A673 (cell line): ENCODE data around the gene PCNX3. TPM values are rescaled to one million over a fixed set of nuclear protein-coding genes. Genes with fewer than 3 reads are reported as not detected.

Experiments used
- BruUV-seq: library from RNA; stranded (reverse); fragments of 400-500 nt; replicated peaks from 2 replicates; lab custom pipeline; 2021; lab: Mats Ljungman, UMichigan
- CTCF ChIA-PET: fragments of 300-600 bp; sonication (Branson Sonifier 250); formaldehyde crosslinking; loops from one replicate; lab custom pipeline; 2022; ENCODE audit warnings: antibody characterized with exemption; lab: Charles Lee
- POLR2A ChIA-PET: fragments of 300-600 bp; sonication (Branson Sonifier 250); formaldehyde crosslinking; loops from one replicate; lab custom pipeline; 2022; ENCODE audit warnings: antibody characterized with exemption; ENCODE audit not compliant: low non-redundant PET; lab: Charles Lee
- DNase-seq: peaks from one replicate; pipeline ENCODE4 v3.0.0-alpha.2; 2015; ENCODE audit warnings: low spot score
- H3K27ac ChIP-seq: fragments of 200-600 bp; sonication (generic); 2 replicates; pipeline ENCODE4 v1.5.1; 2016; ENCODE audit warnings: mixed run types, low read depth, mild to moderate bottlenecking, mixed read lengths, antibody characterized with exemption, low read length; ENCODE audit not compliant: poor library complexity, severe bottlenecking
- H3K27me3 ChIP-seq: fragments of 200-600 bp; sonication (generic); replicated peaks from 2 replicates; pipeline ENCODE4 v1.6.1; 2017; ENCODE audit warnings: mixed run types, low read depth, mild to moderate bottlenecking, mixed read lengths, antibody characterized with exemption, low read length; ENCODE audit not compliant: insufficient read depth, poor library complexity
- H3K36me3 ChIP-seq: fragments of 200-600 bp; sonication (generic); 2 replicates; pipeline ENCODE4 v1.6.1; 2016; ENCODE audit warnings: mixed run types, mild to moderate bottlenecking, mixed read lengths, antibody characterized with exemption, low read length; ENCODE audit not compliant: insufficient read depth, poor library complexity, severe bottlenecking
- H3K4me1 ChIP-seq: fragments of 200-600 bp; sonication (generic); 2 replicates; pipeline ENCODE4 v1.6.1; 2017; ENCODE audit warnings: mixed run types, mild to moderate bottlenecking, mixed read lengths, antibody characterized with exemption, low read length; ENCODE audit not compliant: insufficient read depth, poor library complexity, severe bottlenecking
- H3K4me3 ChIP-seq: fragments of 200-600 bp; sonication (generic); 2 replicates; pipeline ENCODE4 v1.5.1; 2016; ENCODE audit warnings: low read depth, mixed run types, mild to moderate bottlenecking, mixed read lengths, low read length; ENCODE audit not compliant: poor library complexity, severe bottlenecking
- H3K9me3 ChIP-seq: fragments of 200-600 bp; sonication (generic); 2 replicates; pipeline ENCODE4 v1.6.1; 2016; ENCODE audit warnings: mixed run types, low read depth, mild to moderate bottlenecking, mixed read lengths, antibody characterized with exemption, low read length; ENCODE audit not compliant: poor library complexity, severe bottlenecking
- EZH2 ChIP-seq: fragments of 200-600 bp; sonication (generic); IDR thresholded peaks from 2 replicates; pipeline ENCODE4 v1.6.1; 2017; ENCODE audit warnings: borderline replicate concordance, low read depth, mild to moderate bottlenecking, mixed read lengths, antibody characterized with exemption, low read length; ENCODE audit not compliant: poor library complexity, severe bottlenecking
- intact Hi-C: fragments of 100-400 bp; cut with micrococcal nuclease; formaldehyde crosslinking; loops from one replicate; pipeline ENCODE4 v1.10.0; 2022; ENCODE audit not compliant: unreplicated experiment
- total RNA-seq: library from RNA; stranded (reverse); gene quantifications from 2 replicates; pipeline ENCODE4 v1.2.3, GENCODE V29; 2021
- TF ChIP-seq, protein P1 (sequence below): fragments of 300-800, 200-600 bp; sonication (generic); conservative IDR thresholded peaks from 2 replicates; pipeline ENCODE4 v1.5.1; 2017; ENCODE audit warnings: low read depth, mild to moderate bottlenecking, antibody characterized with exemption, low read length, moderate library complexity, mixed read lengths

Gene PCNX3
- total RNA-seq, 1 experiment from 2014 or later: 68.0 TPM

DNA sequence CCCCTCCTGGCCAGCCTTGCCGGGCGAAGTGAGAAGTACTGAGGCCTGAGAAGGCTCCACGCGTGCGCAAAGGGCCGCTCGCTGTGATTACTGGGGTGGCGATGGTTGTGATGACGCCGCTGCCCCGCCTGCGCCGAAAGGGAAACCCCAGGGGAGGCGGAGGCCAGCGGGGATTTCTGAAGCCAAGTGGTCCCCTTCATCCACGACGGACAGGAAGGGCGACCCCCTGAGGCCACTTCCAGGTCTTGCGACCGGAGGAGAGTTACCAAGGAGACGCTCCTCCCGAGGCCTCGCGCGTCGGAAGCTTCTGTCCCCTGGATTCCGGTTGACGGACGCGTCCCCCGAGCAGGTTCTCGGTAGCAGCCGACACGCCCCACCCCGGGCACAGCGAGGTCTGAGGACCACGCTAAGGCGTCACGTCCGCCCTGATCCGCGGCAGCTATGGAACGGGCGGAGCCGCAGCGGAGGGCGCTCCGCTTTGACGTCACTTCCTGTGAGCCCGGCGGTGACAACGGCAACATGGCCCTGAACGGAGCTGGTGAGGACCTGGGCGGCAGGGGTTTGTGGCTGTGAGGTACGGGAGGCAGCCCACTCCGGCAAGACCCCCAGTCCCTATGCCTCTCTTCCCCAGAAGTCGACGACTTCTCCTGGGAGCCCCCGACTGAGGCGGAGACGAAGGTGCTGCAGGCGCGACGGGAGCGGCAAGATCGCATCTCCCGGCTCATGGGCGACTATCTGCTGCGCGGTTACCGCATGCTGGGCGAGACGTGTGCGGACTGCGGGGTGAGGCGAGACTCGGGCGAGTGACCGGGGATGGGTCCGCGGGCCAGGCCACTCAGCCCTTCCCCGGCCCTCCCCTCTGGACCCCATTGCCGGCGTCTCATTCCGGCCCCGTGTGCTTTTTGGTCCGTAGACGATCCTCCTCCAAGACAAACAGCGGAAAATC lies 45.3 kb upstream of the PCNX3 start, which contains the start of gene ZNRD2:
Gene ZNRD2, plus strand, starts transcription at position 505 of the 946 bp plus-strand sequence. Its CDS starts 15 bp downstream, at position 520.
- H3K4me1 ChIP-seq: peaks cover 28% of the 10 kb centered on the region
- ChIA-PET CTCF (interaction anchor here (0.6 to 2.2 kb wide), 5 partner anchors 10 to 1269 kb away, joined by 3 to 12 read pairs (median 3); no protein-coding TSS in a partner anchor), POLR2A (interaction anchor here (1.2 kb wide), 1 partner anchor 9 kb away, joined by 3 read pairs; no protein-coding TSS in a partner anchor)
- no peaks in the 10 kb centered on the region for H3K27me3 ChIP-seq
- BruUV-seq: no TSS peak
- DNase-seq: peak; percentile 100
- peak within 1 kb of the TSS; percentile 92 for H3K27ac ChIP-seq
- TF ChIP-seq EZH2: no peak
- TF ChIP-seq, protein P1, sequence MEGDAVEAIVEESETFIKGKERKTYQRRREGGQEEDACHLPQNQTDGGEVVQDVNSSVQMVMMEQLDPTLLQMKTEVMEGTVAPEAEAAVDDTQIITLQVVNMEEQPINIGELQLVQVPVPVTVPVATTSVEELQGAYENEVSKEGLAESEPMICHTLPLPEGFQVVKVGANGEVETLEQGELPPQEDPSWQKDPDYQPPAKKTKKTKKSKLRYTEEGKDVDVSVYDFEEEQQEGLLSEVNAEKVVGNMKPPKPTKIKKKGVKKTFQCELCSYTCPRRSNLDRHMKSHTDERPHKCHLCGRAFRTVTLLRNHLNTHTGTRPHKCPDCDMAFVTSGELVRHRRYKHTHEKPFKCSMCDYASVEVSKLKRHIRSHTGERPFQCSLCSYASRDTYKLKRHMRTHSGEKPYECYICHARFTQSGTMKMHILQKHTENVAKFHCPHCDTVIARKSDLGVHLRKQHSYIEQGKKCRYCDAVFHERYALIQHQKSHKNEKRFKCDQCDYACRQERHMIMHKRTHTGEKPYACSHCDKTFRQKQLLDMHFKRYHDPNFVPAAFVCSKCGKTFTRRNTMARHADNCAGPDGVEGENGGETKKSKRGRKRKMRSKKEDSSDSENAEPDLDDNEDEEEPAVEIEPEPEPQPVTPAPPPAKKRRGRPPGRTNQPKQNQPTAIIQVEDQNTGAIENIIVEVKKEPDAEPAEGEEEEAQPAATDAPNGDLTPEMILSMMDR: peak; percentile 64
- intact Hi-C loops: loop anchor here (1.0 to 5.0 kb wide), 3 partner anchors 29 to 188 kb away; partner anchors contain the start of gene SLC25A45
- H3K9me3 ChIP-seq: no peaks in the 10 kb centered on the region
- H3K36me3 ChIP-seq: peaks cover 6% of the 10 kb centered on the region
- peak within 1 kb of the TSS; percentile 87 for H3K4me3 ChIP-seq

DNA sequence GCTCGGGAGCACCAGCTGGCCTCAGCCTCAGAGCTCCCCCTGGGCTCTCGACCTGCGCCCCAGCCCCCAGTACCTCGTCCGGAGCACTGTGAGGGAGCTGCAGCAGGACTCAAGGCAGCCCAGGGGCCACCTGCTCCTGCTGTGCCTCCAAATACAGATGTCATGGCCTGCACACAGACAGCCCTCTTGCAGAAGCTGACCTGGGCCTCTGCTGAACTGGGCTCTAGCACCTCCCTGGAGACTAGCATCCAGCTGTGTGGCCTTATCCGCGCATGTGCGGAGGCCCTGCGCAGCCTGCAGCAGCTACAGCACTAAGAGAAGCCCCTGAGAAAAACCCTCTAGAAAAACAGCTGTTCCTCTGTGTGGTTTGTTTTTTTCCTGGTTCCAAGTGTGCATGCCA lies 44.2 kb upstream of the PCNX3 start:
- ChIA-PET CTCF (interaction anchor here (0.6 to 2.1 kb wide), 4 partner anchors 11 to 205 kb away, joined by 4 to 13 read pairs (median 8); no protein-coding TSS in a partner anchor), POLR2A (no interaction called here)
- Histone ChIP-seq H3K4me3 (peak overlapping the region; percentile 87), H3K27ac (peak overlapping the region; percentile 92), H3K4me1 (peaks cover 35% of the 10 kb centered on the region), H3K36me3 (peaks cover 6% of the 10 kb centered on the region), H3K9me3 (no peaks in the 10 kb centered on the region), H3K27me3 (no peaks in the 10 kb centered on the region)
- intact Hi-C loops: loop anchor here (5.0 kb wide), 2 partner anchors 36 to 189 kb away; partner anchors contain the start of gene SLC25A45
- DNase-seq: no peak
- TF ChIP-seq EZH2: no peak
- TF ChIP-seq, protein P1: no peak
- BruUV-seq: no TSS peak

DNA sequence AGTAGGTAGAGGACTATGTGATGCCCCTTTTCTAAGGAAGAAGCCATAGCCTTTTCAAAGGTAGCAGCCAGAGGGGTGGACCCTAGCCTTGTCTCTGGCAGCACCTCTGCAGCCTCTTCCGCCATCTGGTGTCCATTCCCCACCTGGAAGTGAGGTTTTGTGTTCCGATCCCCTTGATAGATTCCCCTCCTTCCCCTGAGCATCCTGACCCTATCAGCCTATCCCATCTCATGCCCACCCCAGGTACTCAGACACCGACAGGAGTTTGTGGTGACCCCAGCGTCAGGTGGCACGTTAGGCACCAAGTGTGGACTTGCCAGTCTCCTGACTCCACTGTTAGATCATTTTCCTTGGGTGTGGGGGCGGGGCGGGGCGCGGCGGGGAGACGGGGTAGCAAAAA lies 43.6 kb upstream of the PCNX3 start:
- BruUV-seq: no TSS peak
- no peak overlapping the region for H3K27ac ChIP-seq
- ChIA-PET POLR2A (interaction anchor here (0.6 kb wide), 1 partner anchor 41 kb away, joined by 12 read pairs; no protein-coding TSS in a partner anchor), CTCF (interaction anchor here (0.6 to 2.1 kb wide), 5 partner anchors 22 to 205 kb away, joined by 5 to 13 read pairs (median 8); no protein-coding TSS in a partner anchor)
- no peaks in the 10 kb centered on the region for H3K27me3 ChIP-seq
- H3K4me1 ChIP-seq: peaks cover 40% of the 10 kb centered on the region
- H3K36me3 ChIP-seq: peaks cover 6% of the 10 kb centered on the region
- peak overlapping the region; percentile 87 for H3K4me3 ChIP-seq
- intact Hi-C loops: loop anchor here (5.0 kb wide), 2 partner anchors 35 to 190 kb away; partner anchors contain the start of gene SLC25A45
- TF ChIP-seq EZH2: no peak
- TF ChIP-seq, protein P1: peak; percentile 47
- peak; percentile 65 for DNase-seq
- H3K9me3 ChIP-seq: no peaks in the 10 kb centered on the region
